Fibroblast of lung (primary cell): ENCODE measurements around the gene GRN. TPM values are rescaled to one million over a fixed set of nuclear protein-coding genes. Genes with fewer than 3 reads are reported as not detected.
"Not testable (repeated sequence)": the region's sequence is repeated elsewhere in the genome, so short reads cannot be mapped to it uniquely, and the experiment has no call there.

Experiments
- DNase-seq, 2 donors: peaks; one replicate each; pipeline versions ENCODE4 v3.0.0 to v3.0.0-alpha.2; 2010; ENCODE audit warnings: low read depth in 2 of 2
- H2AFZ ChIP-seq: 2 replicates; pipeline ENCODE4 v1.5.1; 2012; ENCODE audit warnings: low read length, control low read depth, inconsistent platforms
- H3K27ac ChIP-seq: 2 replicates; pipeline ENCODE4 v1.5.1; 2011; ENCODE audit warnings: low read length, control low read depth; ENCODE audit not compliant: insufficient read depth
- H3K27me3 ChIP-seq: 2 replicates; pipeline ENCODE4 v1.5.1; 2011; ENCODE audit warnings: mild to moderate bottlenecking, low read length; ENCODE audit not compliant: control insufficient read depth, insufficient read depth
- H3K36me3 ChIP-seq: 2 replicates; pipeline ENCODE4 v1.5.1; 2011; ENCODE audit warnings: low read length; ENCODE audit not compliant: control insufficient read depth, insufficient read depth
- H3K4me1 ChIP-seq: 2 replicates; pipeline ENCODE4 v1.5.1; 2011; ENCODE audit warnings: low read length; ENCODE audit not compliant: control insufficient read depth, insufficient read depth; ENCODE audit errors: extremely low read depth
- H3K4me2 ChIP-seq: 2 replicates; pipeline ENCODE4 v1.5.1; 2011; ENCODE audit warnings: low read length, control low read depth; ENCODE audit not compliant: insufficient read depth; ENCODE audit errors: extremely low read depth
- H3K4me3 ChIP-seq, 4 experiments: fragments of 200-600 bp in 1 of 4; sonication (generic) in 1 of 4; replicated peaks in 1 of 4; 2 replicates each; pipeline ENCODE4 v1.5.1; 2011 to 2016; ENCODE audit warnings: low read length in 4 of 4, low read depth in 3 of 4, mild to moderate bottlenecking in 3 of 4, control low read depth in 2 of 4, inconsistent platforms in 1 of 4, mixed read lengths in 1 of 4; ENCODE audit not compliant: insufficient read depth in 1 of 4; ENCODE audit errors: control extremely low read depth in 1 of 4
- H3K79me2 ChIP-seq: 2 replicates; pipeline ENCODE4 v1.5.1; 2012; ENCODE audit warnings: mild to moderate bottlenecking, low read length, inconsistent platforms; ENCODE audit not compliant: control insufficient read depth, insufficient read depth
- H3K9ac ChIP-seq: 2 replicates; pipeline ENCODE4 v1.5.1; 2011; ENCODE audit warnings: mild to moderate bottlenecking, low read length, control low read depth; ENCODE audit not compliant: insufficient read depth
- H3K9me3 ChIP-seq: 2 replicates; pipeline ENCODE4 v1.5.1; 2012; ENCODE audit warnings: low read depth, low read length; ENCODE audit not compliant: control insufficient read depth, insufficient read depth
- H4K20me1 ChIP-seq: 2 replicates; pipeline ENCODE4 v1.5.1; 2011; ENCODE audit warnings: low read length; ENCODE audit not compliant: control insufficient read depth, insufficient read depth; ENCODE audit errors: extremely low read depth
- CTCF ChIP-seq, 2 donors: IDR thresholded peaks in 1 of 2; conservative IDR thresholded peaks in 1 of 2; 1 replicate in 1 of 2; 2 replicates in 1 of 2; pipeline ENCODE4 v1.5.1; 2011 to 2012; ENCODE audit warnings: low read length in 2 of 2, control low read depth in 1 of 2, inconsistent platforms in 1 of 2, low read depth in 1 of 2, mild to moderate bottlenecking in 1 of 2
- EZH2 ChIP-seq: IDR thresholded peaks from 2 replicates; pipeline ENCODE4 v1.5.1; 2012; ENCODE audit warnings: low read length, control low read depth, mild to moderate bottlenecking; ENCODE audit errors: missing control alignments
- polyA plus RNA-seq, 2 donors: library from polyadenylated mRNA; depleted of rRNA in 1 of 2; stranded (reverse) in 1 of 2; unstranded in 1 of 2; fragments of >200 nt; gene quantifications; 2 replicates each; pipeline ENCODE4 v1.2.1, GENCODE V29; 2011 to 2012; ENCODE audit warnings: missing spikeins in 1 of 2
- total RNA-seq: library from RNA; depleted of rRNA; stranded (reverse); fragments of >200 nt; gene quantifications from 2 replicates; pipeline ENCODE4 v1.2.1, GENCODE V29; 2014

Gene GRN
- total and polyA plus RNA-seq, 2 donors (not counting 1 experiment from before 2014, with no cell fraction given) = 146 to 315 TPM

GRCh38 chr17:44335564-44335963, 9.5 kb upstream of the GRN start:
- H3K4me1 ChIP-seq = no peaks in the 10 kb centered on the region
- no peak overlapping the region for H3K9ac ChIP-seq
- H3K4me3 ChIP-seq = no peak overlapping the region
- H3K9me3 ChIP-seq = no peaks in the 10 kb centered on the region
- H3K79me2 ChIP-seq = no peaks in the 10 kb centered on the region
- H2AFZ ChIP-seq = no peak overlapping the region
- H4K20me1 ChIP-seq = no peaks in the 10 kb centered on the region
- no peak overlapping the region for H3K27ac ChIP-seq
- TF ChIP-seq CTCF (conservative IDR thresholded peaks at IDR 0.05 in 1 of 2, IDR thresholded peaks at IDR 0.05 in 1 of 2; ENCODE audit: low read depth in 1 of 2, low read length in 2 of 2) (no peak), EZH2 (no peak)
- H3K36me3 ChIP-seq = no peaks in the 10 kb centered on the region
- H3K4me2 ChIP-seq = no peak overlapping the region
- DNase-seq = no peak
- H3K27me3 ChIP-seq = no peaks in the 10 kb centered on the region

GRCh38 chr17:44335968-44336367, 9.1 kb upstream of the GRN start:
- no peak overlapping the region for H3K9ac ChIP-seq
- H3K27ac ChIP-seq = no peak overlapping the region
- H2AFZ ChIP-seq = no peak overlapping the region
- no peaks in the 10 kb centered on the region for H3K36me3 ChIP-seq
- H3K4me2 ChIP-seq = no peak overlapping the region
- H3K4me3 ChIP-seq = no peak overlapping the region
- no peak for DNase-seq
- no peaks in the 10 kb centered on the region for H3K79me2 ChIP-seq
- H3K4me1 ChIP-seq = no peaks in the 10 kb centered on the region
- no peak for TF ChIP-seq EZH2
- TF ChIP-seq CTCF (conservative IDR thresholded peaks at IDR 0.05 in 1 of 2, IDR thresholded peaks at IDR 0.05 in 1 of 2; ENCODE audit: low read depth in 1 of 2, low read length in 2 of 2) = no peak
- no peaks in the 10 kb centered on the region for H3K9me3 ChIP-seq
- no peaks in the 10 kb centered on the region for H4K20me1 ChIP-seq
- no peaks in the 10 kb centered on the region for H3K27me3 ChIP-seq

GRCh38 chr17:44338702-44339101, 6.4 kb upstream of the GRN start:
- Histone ChIP-seq H3K9ac (no peak overlapping the region), H3K4me1 (no peaks in the 10 kb centered on the region), H3K4me3 (no peak overlapping the region), H4K20me1 (no peaks in the 10 kb centered on the region), H2AFZ (no peak overlapping the region), H3K79me2 (no peaks in the 10 kb centered on the region), H3K4me2 (no peak overlapping the region), H3K27ac (no peak overlapping the region), H3K36me3 (no peaks in the 10 kb centered on the region), H3K27me3 (no peaks in the 10 kb centered on the region), H3K9me3 (no peaks in the 10 kb centered on the region)
- TF ChIP-seq CTCF (conservative IDR thresholded peaks at IDR 0.05 in 1 of 2, IDR thresholded peaks at IDR 0.05 in 1 of 2; ENCODE audit: low read depth in 1 of 2, low read length in 2 of 2) (no peak), EZH2 (no peak)
- no peak for DNase-seq

GRCh38 chr17:44340553-44340952, 4.5 kb upstream of the GRN start:
- H3K4me2 ChIP-seq, H3K9ac ChIP-seq, H3K36me3 ChIP-seq, H3K27me3 ChIP-seq, DNase-seq, H2AFZ ChIP-seq, H3K27ac ChIP-seq, H3K9me3 ChIP-seq, H3K79me2 ChIP-seq, H3K4me3 ChIP-seq, H3K4me1 ChIP-seq, H4K20me1 ChIP-seq: not testable (repeated sequence)
